ENCODE measurements around the gene OPA1.

The OPA1 gene

GRCh38 chr3:193712938-193713337 is 119.9 kb downstream of the OPA1 start:
- no peaks in the 10 kb centered on the region for H3K36me3 ChIP-seq (replicated peaks; ENCODE audit: low read depth, low read length)
- H4K20me1 ChIP-seq (ENCODE audit: insufficient read depth, low read length): no peaks in the 10 kb centered on the region
- peaks cover 13% of the 10 kb centered on the region; the same call in 1 of the 2 replicates for H3K9me3 ChIP-seq (ENCODE audit: insufficient read depth, low read length)
- H3K27me3 ChIP-seq (ENCODE audit: low read depth, low read length): no peaks in the 10 kb centered on the region
- H3K27ac ChIP-seq (ENCODE audit: low read length): no peak overlapping the region
- TF ChIP-seq CTCF (IDR thresholded peaks at IDR 0.05; ENCODE audit: low read depth, low read length): no peak
- no peak for TF ChIP-seq EZH2phosphoT487 (IDR thresholded peaks at IDR 0.05; ENCODE audit: low read depth)
- no peaks in the 10 kb centered on the region for H3K79me2 ChIP-seq (ENCODE audit: low read length)
- H3K9ac ChIP-seq (ENCODE audit: low read length): no peak overlapping the region
- no peak overlapping the region for H3K4me3 ChIP-seq (ENCODE audit: low read length)
- no peak overlapping the region for H3K4me2 ChIP-seq (ENCODE audit: low read length)
- no peak overlapping the region for H2AFZ ChIP-seq (ENCODE audit: low read depth, low read length)
- H3K4me1 ChIP-seq (ENCODE audit: low read length): peaks cover 5% of the 10 kb centered on the region; the same call in 1 of the 2 replicates

GRCh38 chr3:193714523-193715137 is 121.6 kb downstream of the OPA1 start:
- no peak overlapping the region for H3K4me3 ChIP-seq (ENCODE audit: low read length)
- no peak for TF ChIP-seq EZH2phosphoT487 (IDR thresholded peaks at IDR 0.05; ENCODE audit: low read depth)
- no peak for TF ChIP-seq CTCF (IDR thresholded peaks at IDR 0.05; ENCODE audit: low read depth, low read length)
- H3K36me3 ChIP-seq (replicated peaks; ENCODE audit: low read depth, low read length): no peaks in the 10 kb centered on the region
- H3K4me2 ChIP-seq (ENCODE audit: low read length): no peak overlapping the region
- H3K27ac ChIP-seq (ENCODE audit: low read length): no peak overlapping the region
- no peak overlapping the region for H3K9ac ChIP-seq (ENCODE audit: low read length)
- no peaks in the 10 kb centered on the region for H4K20me1 ChIP-seq (ENCODE audit: insufficient read depth, low read length)
- no peaks in the 10 kb centered on the region for H3K79me2 ChIP-seq (ENCODE audit: low read length)
- peaks cover 5% of the 10 kb centered on the region; the same call in 1 of the 2 replicates for H3K4me1 ChIP-seq (ENCODE audit: low read length)
- no peak overlapping the region for H2AFZ ChIP-seq (ENCODE audit: low read depth, low read length)
- H3K27me3 ChIP-seq (ENCODE audit: low read depth, low read length): no peaks in the 10 kb centered on the region
- peaks cover 13% of the 10 kb centered on the region; the same call in 1 of the 2 replicates for H3K9me3 ChIP-seq (ENCODE audit: insufficient read depth, low read length)

- Histone ChIP-seq H3K9me3 (ENCODE audit: insufficient read depth, low read length) (peaks cover 13% of the 10 kb centered on the region; the same call in 1 of the 2 replicates), H3K36me3 (replicated peaks; ENCODE audit: low read depth, low read length) (no peaks in the 10 kb centered on the region), H3K9ac (ENCODE audit: low read length) (no peak overlapping the region), H3K27ac (ENCODE audit: low read length) (no peak overlapping the region), H4K20me1 (ENCODE audit: insufficient read depth, low read length) (no peaks in the 10 kb centered on the region), H3K27me3 (ENCODE audit: low read depth, low read length) (no peaks in the 10 kb centered on the region), H3K4me3 (ENCODE audit: low read length) (no peak overlapping the region), H3K4me1 (ENCODE audit: low read length) (peaks cover 5% of the 10 kb centered on the region; the same call in 1 of the 2 replicates), H3K4me2 (ENCODE audit: low read length) (no peak overlapping the region), H3K79me2 (ENCODE audit: low read length) (no peaks in the 10 kb centered on the region), H2AFZ (ENCODE audit: low read depth, low read length) (no peak overlapping the region)
- no peak for TF ChIP-seq EZH2phosphoT487 (IDR thresholded peaks at IDR 0.05; ENCODE audit: low read depth)
- no peak for TF ChIP-seq CTCF (IDR thresholded peaks at IDR 0.05; ENCODE audit: low read depth, low read length)
These were observed 123.1 kb downstream of the OPA1 start for GRCh38 chr3:193716150-193716549.

GRCh38 chr3:193719735-193720134 is 126.7 kb downstream of the OPA1 start:
- Histone ChIP-seq H4K20me1 (ENCODE audit: insufficient read depth, low read length) (no peaks in the 10 kb centered on the region), H3K79me2 (ENCODE audit: low read length) (no peaks in the 10 kb centered on the region), H2AFZ (ENCODE audit: low read depth, low read length) (no peak overlapping the region), H3K4me3 (ENCODE audit: low read length) (no peak overlapping the region), H3K9ac (ENCODE audit: low read length) (no peak overlapping the region), H3K4me1 (ENCODE audit: low read length) (peaks cover 5% of the 10 kb centered on the region; the same call in 1 of the 2 replicates), H3K27ac (ENCODE audit: low read length) (no peak overlapping the region), H3K27me3 (ENCODE audit: low read depth, low read length) (no peaks in the 10 kb centered on the region), H3K36me3 (replicated peaks; ENCODE audit: low read depth, low read length) (no peaks in the 10 kb centered on the region), H3K4me2 (ENCODE audit: low read length) (no peak overlapping the region), H3K9me3 (ENCODE audit: insufficient read depth, low read length) (peaks cover 4% of the 10 kb centered on the region; the same call in 1 of the 2 replicates)
- no peak for TF ChIP-seq EZH2phosphoT487 (IDR thresholded peaks at IDR 0.05; ENCODE audit: low read depth)
- no peak for TF ChIP-seq CTCF (IDR thresholded peaks at IDR 0.05; ENCODE audit: low read depth, low read length)
